ENCODE measurements around the gene GLDN. TPM values are rescaled to one million over a fixed set of nuclear protein-coding genes. Genes with fewer than 3 reads are reported as not detected.

The GLDN gene
- polyA plus RNA-seq, 1 of the 3 experiments (the other 2 are of a cell fraction) = not detected

DNA sequence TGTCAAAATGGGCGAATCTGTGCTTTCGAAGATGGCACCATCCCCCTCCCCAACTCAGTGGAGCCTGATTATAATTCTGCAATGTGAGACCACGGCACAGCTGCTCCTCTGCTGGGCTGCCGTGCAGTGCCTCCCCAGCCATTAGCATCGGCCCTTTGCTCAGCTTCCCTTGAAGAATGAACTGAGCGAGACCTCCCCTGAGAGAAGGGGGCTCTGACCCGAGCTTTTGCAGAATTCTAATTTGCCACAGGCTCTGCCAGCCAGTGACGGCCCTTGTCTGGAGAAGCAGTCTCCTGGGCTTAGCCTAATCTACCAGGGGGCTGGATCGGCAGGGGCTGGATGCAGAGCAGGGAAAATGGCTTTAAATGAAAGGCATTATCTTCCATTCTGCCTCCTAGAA is 57.2 kb downstream of the GLDN start:
- H3K36me3 ChIP-seq (replicated peaks in 1 of 2; ENCODE audit: control insufficient read depth in 1 of 2, insufficient read depth in 2 of 2, low read length in 1 of 2) = no peaks in the 10 kb centered on the region
- no peak overlapping the region for H3K4me3 ChIP-seq (ENCODE audit: low read depth in 2 of 2, low read length in 1 of 2)
- H4K20me1 ChIP-seq (ENCODE audit: insufficient read depth) = no peaks in the 10 kb centered on the region
- no peak for DNase-seq
- H3F3A ChIP-seq (replicated peaks; ENCODE audit: insufficient read depth) = no peaks in the 10 kb centered on the region
- TF ChIP-seq EZH2phosphoT487 (IDR thresholded peaks at IDR 0.05; ENCODE audit: borderline replicate concordance, low read depth) (no peak), SIN3A (IDR thresholded peaks at IDR 0.05; ENCODE audit: borderline replicate concordance, low read depth, low read length) (no peak), TCF12 (IDR thresholded peaks at IDR 0.05) (no peak), RCOR1 (IDR thresholded peaks at IDR 0.05; ENCODE audit: low read length) (no peak), YY1 (IDR thresholded peaks at IDR 0.05; ENCODE audit: low read depth) (no peak), FOXJ3 (CRISPR knock-in tag; IDR thresholded peaks at IDR 0.05) (no peak), TAF1 (IDR thresholded peaks at IDR 0.05; ENCODE audit: borderline replicate concordance, low read depth, low read length) (no peak), EP300 (IDR thresholded peaks at IDR 0.05; ENCODE audit: borderline replicate concordance in 1 of 2, low read depth in 1 of 2, low read length in 1 of 2) (no peak), GATA2 (CRISPR knock-in tag; IDR thresholded peaks at IDR 0.05) (no peak), POLR2AphosphoS5 (IDR thresholded peaks at IDR 0.05; ENCODE audit: low read depth, low read length) (no peak), FOSL2 (IDR thresholded peaks at IDR 0.05; ENCODE audit: borderline replicate concordance, low read depth) (no peak), JUND (IDR thresholded peaks at IDR 0.05) (no peak), SMC3 (IDR thresholded peaks at IDR 0.05; ENCODE audit: low read depth, low read length) (no peak)
- TF ChIP-seq, protein P1, sequence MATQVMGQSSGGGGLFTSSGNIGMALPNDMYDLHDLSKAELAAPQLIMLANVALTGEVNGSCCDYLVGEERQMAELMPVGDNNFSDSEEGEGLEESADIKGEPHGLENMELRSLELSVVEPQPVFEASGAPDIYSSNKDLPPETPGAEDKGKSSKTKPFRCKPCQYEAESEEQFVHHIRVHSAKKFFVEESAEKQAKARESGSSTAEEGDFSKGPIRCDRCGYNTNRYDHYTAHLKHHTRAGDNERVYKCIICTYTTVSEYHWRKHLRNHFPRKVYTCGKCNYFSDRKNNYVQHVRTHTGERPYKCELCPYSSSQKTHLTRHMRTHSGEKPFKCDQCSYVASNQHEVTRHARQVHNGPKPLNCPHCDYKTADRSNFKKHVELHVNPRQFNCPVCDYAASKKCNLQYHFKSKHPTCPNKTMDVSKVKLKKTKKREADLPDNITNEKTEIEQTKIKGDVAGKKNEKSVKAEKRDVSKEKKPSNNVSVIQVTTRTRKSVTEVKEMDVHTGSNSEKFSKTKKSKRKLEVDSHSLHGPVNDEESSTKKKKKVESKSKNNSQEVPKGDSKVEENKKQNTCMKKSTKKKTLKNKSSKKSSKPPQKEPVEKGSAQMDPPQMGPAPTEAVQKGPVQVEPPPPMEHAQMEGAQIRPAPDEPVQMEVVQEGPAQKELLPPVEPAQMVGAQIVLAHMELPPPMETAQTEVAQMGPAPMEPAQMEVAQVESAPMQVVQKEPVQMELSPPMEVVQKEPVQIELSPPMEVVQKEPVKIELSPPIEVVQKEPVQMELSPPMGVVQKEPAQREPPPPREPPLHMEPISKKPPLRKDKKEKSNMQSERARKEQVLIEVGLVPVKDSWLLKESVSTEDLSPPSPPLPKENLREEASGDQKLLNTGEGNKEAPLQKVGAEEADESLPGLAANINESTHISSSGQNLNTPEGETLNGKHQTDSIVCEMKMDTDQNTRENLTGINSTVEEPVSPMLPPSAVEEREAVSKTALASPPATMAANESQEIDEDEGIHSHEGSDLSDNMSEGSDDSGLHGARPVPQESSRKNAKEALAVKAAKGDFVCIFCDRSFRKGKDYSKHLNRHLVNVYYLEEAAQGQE (IDR thresholded peaks at IDR 0.05; ENCODE audit: low read depth, low read length) = no peak
- TF ChIP-seq, protein P2, sequence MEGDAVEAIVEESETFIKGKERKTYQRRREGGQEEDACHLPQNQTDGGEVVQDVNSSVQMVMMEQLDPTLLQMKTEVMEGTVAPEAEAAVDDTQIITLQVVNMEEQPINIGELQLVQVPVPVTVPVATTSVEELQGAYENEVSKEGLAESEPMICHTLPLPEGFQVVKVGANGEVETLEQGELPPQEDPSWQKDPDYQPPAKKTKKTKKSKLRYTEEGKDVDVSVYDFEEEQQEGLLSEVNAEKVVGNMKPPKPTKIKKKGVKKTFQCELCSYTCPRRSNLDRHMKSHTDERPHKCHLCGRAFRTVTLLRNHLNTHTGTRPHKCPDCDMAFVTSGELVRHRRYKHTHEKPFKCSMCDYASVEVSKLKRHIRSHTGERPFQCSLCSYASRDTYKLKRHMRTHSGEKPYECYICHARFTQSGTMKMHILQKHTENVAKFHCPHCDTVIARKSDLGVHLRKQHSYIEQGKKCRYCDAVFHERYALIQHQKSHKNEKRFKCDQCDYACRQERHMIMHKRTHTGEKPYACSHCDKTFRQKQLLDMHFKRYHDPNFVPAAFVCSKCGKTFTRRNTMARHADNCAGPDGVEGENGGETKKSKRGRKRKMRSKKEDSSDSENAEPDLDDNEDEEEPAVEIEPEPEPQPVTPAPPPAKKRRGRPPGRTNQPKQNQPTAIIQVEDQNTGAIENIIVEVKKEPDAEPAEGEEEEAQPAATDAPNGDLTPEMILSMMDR (IDR thresholded peaks at IDR 0.05) = no peak
- TF ChIP-seq, protein P3, sequence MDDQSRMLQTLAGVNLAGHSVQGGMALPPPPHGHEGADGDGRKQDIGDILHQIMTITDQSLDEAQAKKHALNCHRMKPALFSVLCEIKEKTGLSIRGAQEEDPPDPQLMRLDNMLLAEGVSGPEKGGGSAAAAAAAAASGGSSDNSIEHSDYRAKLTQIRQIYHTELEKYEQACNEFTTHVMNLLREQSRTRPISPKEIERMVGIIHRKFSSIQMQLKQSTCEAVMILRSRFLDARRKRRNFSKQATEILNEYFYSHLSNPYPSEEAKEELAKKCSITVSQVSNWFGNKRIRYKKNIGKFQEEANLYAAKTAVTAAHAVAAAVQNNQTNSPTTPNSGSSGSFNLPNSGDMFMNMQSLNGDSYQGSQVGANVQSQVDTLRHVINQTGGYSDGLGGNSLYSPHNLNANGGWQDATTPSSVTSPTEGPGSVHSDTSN (IDR thresholded peaks at IDR 0.05) = no peak
- TF ChIP-seq, protein P4, sequence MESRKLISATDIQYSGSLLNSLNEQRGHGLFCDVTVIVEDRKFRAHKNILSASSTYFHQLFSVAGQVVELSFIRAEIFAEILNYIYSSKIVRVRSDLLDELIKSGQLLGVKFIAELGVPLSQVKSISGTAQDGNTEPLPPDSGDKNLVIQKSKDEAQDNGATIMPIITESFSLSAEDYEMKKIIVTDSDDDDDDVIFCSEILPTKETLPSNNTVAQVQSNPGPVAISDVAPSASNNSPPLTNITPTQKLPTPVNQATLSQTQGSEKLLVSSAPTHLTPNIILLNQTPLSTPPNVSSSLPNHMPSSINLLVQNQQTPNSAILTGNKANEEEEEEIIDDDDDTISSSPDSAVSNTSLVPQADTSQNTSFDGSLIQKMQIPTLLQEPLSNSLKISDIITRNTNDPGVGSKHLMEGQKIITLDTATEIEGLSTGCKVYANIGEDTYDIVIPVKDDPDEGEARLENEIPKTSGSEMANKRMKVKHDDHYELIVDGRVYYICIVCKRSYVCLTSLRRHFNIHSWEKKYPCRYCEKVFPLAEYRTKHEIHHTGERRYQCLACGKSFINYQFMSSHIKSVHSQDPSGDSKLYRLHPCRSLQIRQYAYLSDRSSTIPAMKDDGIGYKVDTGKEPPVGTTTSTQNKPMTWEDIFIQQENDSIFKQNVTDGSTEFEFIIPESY (IDR thresholded peaks at IDR 0.05; ENCODE audit: borderline replicate concordance, low read depth) = no peak
- TF ChIP-seq, protein P5, sequence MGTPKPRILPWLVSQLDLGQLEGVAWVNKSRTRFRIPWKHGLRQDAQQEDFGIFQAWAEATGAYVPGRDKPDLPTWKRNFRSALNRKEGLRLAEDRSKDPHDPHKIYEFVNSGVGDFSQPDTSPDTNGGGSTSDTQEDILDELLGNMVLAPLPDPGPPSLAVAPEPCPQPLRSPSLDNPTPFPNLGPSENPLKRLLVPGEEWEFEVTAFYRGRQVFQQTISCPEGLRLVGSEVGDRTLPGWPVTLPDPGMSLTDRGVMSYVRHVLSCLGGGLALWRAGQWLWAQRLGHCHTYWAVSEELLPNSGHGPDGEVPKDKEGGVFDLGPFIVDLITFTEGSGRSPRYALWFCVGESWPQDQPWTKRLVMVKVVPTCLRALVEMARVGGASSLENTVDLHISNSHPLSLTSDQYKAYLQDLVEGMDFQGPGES (IDR thresholded peaks at IDR 0.05; ENCODE audit: low read depth, low read length) = no peak
- no peak overlapping the region for H3K4me2 ChIP-seq
- no peak overlapping the region for H3K9ac ChIP-seq
- H2AFZ ChIP-seq (ENCODE audit: low read depth) = no peak overlapping the region
- CTCF ChIA-PET = interaction anchor here (1.3 to 10.9 kb wide), 4 partner anchors 17 to 234 kb away, joined by 3 to 110 read pairs (median 12); no protein-coding TSS in a partner anchor
- H3K4me1 ChIP-seq (ENCODE audit: control insufficient read depth in 1 of 2, insufficient read depth in 2 of 2, low read depth in 1 of 2, low read length in 1 of 2) = no peaks in the 10 kb centered on the region
- H3K27ac ChIP-seq (ENCODE audit: low read depth in 2 of 2, low read length in 1 of 2) = no peak overlapping the region
- POLR2A ChIA-PET = interaction anchor here (0.6 kb wide), 1 partner anchor 1145 kb away, joined by 5 read pairs; no protein-coding TSS in a partner anchor
- WGBS (ENCODE audit: low lambda C conversion rate) = 52% methylated on average over 7 of the region's 9 CpGs
- no peaks in the 10 kb centered on the region for H3K9me3 ChIP-seq
- H3K79me2 ChIP-seq (ENCODE audit: insufficient read depth) = no peaks in the 10 kb centered on the region
- peaks cover 2% of the 10 kb centered on the region for H3K27me3 ChIP-seq (ENCODE audit: insufficient read depth)
- H3K9me2 ChIP-seq = no peaks in the 10 kb centered on the region

Data from SK-N-SH (cell line).